WERI-Rb-1 (cell line): ENCODE data around the gene PLPPR3.

ENCODE experiments used
- DNase-seq: peaks from one replicate; pipeline ENCODE4 v3.0.0-alpha.2; 2020
- H3K27ac ChIP-seq: fragments of 250-450 bp; sonication (Bioruptor Pico); 2 replicates; pipeline ENCODE4 v1.5.1; 2020; ENCODE audit warnings: mild to moderate bottlenecking, moderate library complexity
- H3K27me3 ChIP-seq: fragments of 250-450 bp; sonication (Bioruptor Pico); 2 replicates; pipeline ENCODE4 v1.5.1; 2021; ENCODE audit warnings: mild to moderate bottlenecking, low read depth, moderate library complexity; ENCODE audit not compliant: insufficient read depth, severe bottlenecking
- H3K36me3 ChIP-seq: fragments of 250-450 bp; sonication (Bioruptor Pico); 2 replicates; pipeline ENCODE4 v1.5.1; 2020; ENCODE audit warnings: mild to moderate bottlenecking, moderate library complexity
- H3K4me3 ChIP-seq: 2 replicates; pipeline ENCODE4 v1.5.1; 2011; ENCODE audit warnings: low read depth, mild to moderate bottlenecking, control low read depth, low read length
- H3K9me3 ChIP-seq: fragments of 250-450 bp; sonication (Bioruptor Pico); 2 replicates; pipeline ENCODE4 v1.5.1; 2021; ENCODE audit warnings: mild to moderate bottlenecking, moderate library complexity; ENCODE audit not compliant: severe bottlenecking
- TF ChIP-seq, protein P1 (sequence below): IDR thresholded peaks from 2 replicates; pipeline ENCODE4 v1.5.1; 2011; ENCODE audit warnings: low read depth, mild to moderate bottlenecking, control low read depth, inconsistent platforms, low read length

The PLPPR3 gene

DNA sequence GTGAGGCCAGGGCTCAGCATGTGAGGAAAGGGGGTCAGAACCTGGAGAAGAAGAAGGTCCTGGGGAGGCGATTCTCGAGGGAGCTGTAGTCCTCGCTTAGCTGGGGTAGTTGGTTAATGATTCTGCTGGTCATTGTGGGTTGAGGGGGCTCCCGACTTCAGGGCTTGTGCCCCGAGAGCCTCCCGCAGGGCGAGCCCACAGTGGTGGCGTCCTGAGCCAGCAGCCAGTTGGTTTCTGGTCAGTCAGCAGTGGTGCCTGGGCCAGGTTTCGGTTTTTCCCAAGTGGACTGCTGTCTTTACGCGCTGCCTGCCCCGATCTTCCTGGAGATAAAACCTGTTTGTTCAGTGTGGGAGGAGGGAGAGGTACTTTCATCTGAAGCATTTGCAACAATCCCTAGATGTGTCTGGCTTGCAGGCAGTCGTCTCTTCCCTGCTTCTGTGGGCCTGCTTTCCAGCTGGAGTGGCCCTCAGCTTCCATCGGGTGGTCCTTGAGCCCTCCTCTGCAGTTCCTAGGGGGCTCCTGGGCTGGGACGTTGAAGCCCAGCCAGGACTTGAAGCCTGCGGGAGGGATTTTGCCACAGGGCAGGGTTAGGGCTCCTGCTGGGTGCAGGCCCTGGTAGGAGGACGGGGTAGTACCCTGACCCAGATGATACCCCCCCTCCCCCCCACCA, 21.3 kb downstream of the PLPPR3 start:
- Histone ChIP-seq H3K4me3 (no peak overlapping the region), H3K27me3 (no peaks in the 10 kb centered on the region), H3K27ac (no peak overlapping the region), H3K36me3 (peaks cover 75% of the 10 kb centered on the region), H3K9me3 (no peaks in the 10 kb centered on the region)
- DNase-seq, result no peak
- TF ChIP-seq, protein P1, sequence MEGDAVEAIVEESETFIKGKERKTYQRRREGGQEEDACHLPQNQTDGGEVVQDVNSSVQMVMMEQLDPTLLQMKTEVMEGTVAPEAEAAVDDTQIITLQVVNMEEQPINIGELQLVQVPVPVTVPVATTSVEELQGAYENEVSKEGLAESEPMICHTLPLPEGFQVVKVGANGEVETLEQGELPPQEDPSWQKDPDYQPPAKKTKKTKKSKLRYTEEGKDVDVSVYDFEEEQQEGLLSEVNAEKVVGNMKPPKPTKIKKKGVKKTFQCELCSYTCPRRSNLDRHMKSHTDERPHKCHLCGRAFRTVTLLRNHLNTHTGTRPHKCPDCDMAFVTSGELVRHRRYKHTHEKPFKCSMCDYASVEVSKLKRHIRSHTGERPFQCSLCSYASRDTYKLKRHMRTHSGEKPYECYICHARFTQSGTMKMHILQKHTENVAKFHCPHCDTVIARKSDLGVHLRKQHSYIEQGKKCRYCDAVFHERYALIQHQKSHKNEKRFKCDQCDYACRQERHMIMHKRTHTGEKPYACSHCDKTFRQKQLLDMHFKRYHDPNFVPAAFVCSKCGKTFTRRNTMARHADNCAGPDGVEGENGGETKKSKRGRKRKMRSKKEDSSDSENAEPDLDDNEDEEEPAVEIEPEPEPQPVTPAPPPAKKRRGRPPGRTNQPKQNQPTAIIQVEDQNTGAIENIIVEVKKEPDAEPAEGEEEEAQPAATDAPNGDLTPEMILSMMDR, result no peak

- TF ChIP-seq, protein P1, result peak; percentile 46
- DNase-seq, result no peak
- Histone ChIP-seq H3K27me3 (no peaks in the 10 kb centered on the region), H3K27ac (peak overlapping the region; percentile 95), H3K36me3 (peaks cover 63% of the 10 kb centered on the region), H3K9me3 (no peaks in the 10 kb centered on the region), H3K4me3 (peak overlapping the region; percentile 63)
These were observed 22.5 kb downstream of the PLPPR3 start for GRCh38 chr19:799076-799881.

- peak overlapping the region; percentile 95 for H3K27ac ChIP-seq
- no peak for DNase-seq
- no peaks in the 10 kb centered on the region for H3K27me3 ChIP-seq
- no peaks in the 10 kb centered on the region for H3K9me3 ChIP-seq
- peak overlapping the region; percentile 63 for H3K4me3 ChIP-seq
- TF ChIP-seq, protein P1, result no peak
- H3K36me3 ChIP-seq, result peaks cover 55% of the 10 kb centered on the region
These were observed 23.2 kb downstream of the PLPPR3 start for GRCh38 chr19:798415-799075.

- Histone ChIP-seq H3K4me3 (peak overlapping the region; percentile 63), H3K27ac (peak overlapping the region; percentile 95), H3K36me3 (peaks cover 48% of the 10 kb centered on the region), H3K9me3 (no peaks in the 10 kb centered on the region), H3K27me3 (no peaks in the 10 kb centered on the region)
- TF ChIP-seq, protein P1, result no peak
- peak; percentile 86 for DNase-seq
These were observed 24.0 kb downstream of the PLPPR3 start for GRCh38 chr19:797528-798414.
